IMR-90 (cell line): ENCODE data around the gene GUCY2C.

ENCODE experiments used
- POLR2A ChIP-seq: IDR thresholded peaks from 2 replicates; pipeline ENCODE4 v1.6.1; 2012; ENCODE audit warnings: mild to moderate bottlenecking, low read depth, low read length
- RCOR1 ChIP-seq: IDR thresholded peaks from 2 replicates; pipeline ENCODE4 v1.6.1; 2012; ENCODE audit warnings: mild to moderate bottlenecking, low read length, improper control_type of control experiment; ENCODE audit not compliant: insufficient replicate concordance
- TF ChIP-seq, protein P1 (sequence below): conservative IDR thresholded peaks from 2 replicates; pipeline ENCODE4 v1.5.1; 2012; ENCODE audit warnings: mild to moderate bottlenecking, low read depth, low read length, improper control_type of control experiment

DNA sequence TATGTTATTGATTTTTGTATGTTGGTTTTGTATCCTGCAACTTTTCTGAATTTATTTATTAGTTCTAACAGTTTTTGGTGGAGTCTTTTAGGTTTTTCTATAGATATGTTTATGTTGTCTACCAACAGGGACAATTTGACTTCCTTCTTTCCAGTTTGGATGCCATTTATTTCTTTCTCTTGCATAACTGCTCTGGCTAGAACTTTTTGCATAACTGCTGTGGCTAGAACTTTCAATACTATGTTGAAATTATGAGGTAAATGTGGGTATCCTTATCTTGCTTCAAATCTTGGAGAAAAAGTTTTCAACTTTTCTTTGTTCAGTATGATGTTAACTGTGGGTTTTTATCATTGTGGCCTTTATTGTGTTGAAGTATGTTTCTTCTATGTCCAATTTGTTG lies 88.8 kb downstream of the GUCY2C start:
- TF ChIP-seq, protein P1, sequence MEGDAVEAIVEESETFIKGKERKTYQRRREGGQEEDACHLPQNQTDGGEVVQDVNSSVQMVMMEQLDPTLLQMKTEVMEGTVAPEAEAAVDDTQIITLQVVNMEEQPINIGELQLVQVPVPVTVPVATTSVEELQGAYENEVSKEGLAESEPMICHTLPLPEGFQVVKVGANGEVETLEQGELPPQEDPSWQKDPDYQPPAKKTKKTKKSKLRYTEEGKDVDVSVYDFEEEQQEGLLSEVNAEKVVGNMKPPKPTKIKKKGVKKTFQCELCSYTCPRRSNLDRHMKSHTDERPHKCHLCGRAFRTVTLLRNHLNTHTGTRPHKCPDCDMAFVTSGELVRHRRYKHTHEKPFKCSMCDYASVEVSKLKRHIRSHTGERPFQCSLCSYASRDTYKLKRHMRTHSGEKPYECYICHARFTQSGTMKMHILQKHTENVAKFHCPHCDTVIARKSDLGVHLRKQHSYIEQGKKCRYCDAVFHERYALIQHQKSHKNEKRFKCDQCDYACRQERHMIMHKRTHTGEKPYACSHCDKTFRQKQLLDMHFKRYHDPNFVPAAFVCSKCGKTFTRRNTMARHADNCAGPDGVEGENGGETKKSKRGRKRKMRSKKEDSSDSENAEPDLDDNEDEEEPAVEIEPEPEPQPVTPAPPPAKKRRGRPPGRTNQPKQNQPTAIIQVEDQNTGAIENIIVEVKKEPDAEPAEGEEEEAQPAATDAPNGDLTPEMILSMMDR: no peak
- TF ChIP-seq POLR2A: no peak
- TF ChIP-seq RCOR1: no peak
